ENCODE data around the gene CORO2B. TPM values are rescaled to one million over a fixed set of nuclear protein-coding genes. Genes with fewer than 3 reads are reported as not detected.

The CORO2B gene
- total and polyA plus RNA-seq, 2 of the 13 experiments (the other 11 are each of a cell fraction or from before 2014, with no cell fraction given), result 0.35 to 0.63 TPM

GRCh38 chr15:68608206-68608843 is 29.5 kb downstream of the CORO2B start (continued):
- TF ChIP-seq FIP1L1 (IDR thresholded peaks at IDR 0.05; ENCODE audit: borderline replicate concordance, insufficient read depth, low read depth, low read length) (no peak), HMGXB3 (CRISPR knock-in tag; IDR thresholded peaks at IDR 0.05; ENCODE audit: borderline replicate concordance) (no peak), ZNF484 (CRISPR knock-in tag; IDR thresholded peaks at IDR 0.05; ENCODE audit: borderline replicate concordance, low read depth) (no peak), ZNF616 (CRISPR knock-in tag; IDR thresholded peaks at IDR 0.05; ENCODE audit: low read depth) (no peak), ZNF772 (CRISPR knock-in tag; IDR thresholded peaks at IDR 0.05) (no peak), ZUFSP (CRISPR knock-in tag; IDR thresholded peaks at IDR 0.05; ENCODE audit: borderline replicate concordance) (no peak)

All from HepG2 (cell line).